Activated T-cell treated with anti-CD3 and anti-CD28 coated beads, Interleukin-2, amount 50 U/mL, for 1 hour (primary cell): ENCODE data around the gene CPNE6.
"Not testable (repeated sequence)": the region's sequence is repeated elsewhere in the genome, so short reads cannot be mapped to it uniquely, and the experiment has no call there.

Source experiments
- DNase-seq: peaks from one replicate; pipeline ENCODE4 v3.0.0-alpha.2; 2020

CPNE6 gene

GRCh38 chr14:24088095-24088494 lies 16.7 kb downstream of the CPNE6 start:
- DNase-seq: no peak

DNA sequence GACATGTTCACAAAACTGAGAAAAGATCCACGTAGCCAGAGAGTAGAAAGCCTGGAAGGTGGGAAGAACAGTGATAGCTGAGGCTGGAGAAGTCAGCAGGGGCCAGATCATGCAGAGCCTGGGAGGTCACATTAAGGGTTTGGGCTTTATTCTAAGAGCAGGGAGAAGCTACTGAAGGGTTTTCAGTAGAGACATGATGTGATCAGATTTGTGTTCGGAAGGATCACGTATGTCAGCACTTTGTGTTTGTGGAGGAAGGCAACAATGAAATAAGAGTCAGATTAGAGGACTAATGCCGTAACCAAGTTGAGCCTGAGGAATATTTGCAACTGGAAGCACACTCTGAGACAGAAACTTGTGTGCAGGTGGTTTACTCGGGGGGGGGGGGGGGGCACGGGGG lies 18.5 kb downstream of the CPNE6 start:
- no peak for DNase-seq

- no peak for DNase-seq
Observed at GRCh38 chr14:24092110-24092504, 20.7 kb downstream of the CPNE6 start.

DNA sequence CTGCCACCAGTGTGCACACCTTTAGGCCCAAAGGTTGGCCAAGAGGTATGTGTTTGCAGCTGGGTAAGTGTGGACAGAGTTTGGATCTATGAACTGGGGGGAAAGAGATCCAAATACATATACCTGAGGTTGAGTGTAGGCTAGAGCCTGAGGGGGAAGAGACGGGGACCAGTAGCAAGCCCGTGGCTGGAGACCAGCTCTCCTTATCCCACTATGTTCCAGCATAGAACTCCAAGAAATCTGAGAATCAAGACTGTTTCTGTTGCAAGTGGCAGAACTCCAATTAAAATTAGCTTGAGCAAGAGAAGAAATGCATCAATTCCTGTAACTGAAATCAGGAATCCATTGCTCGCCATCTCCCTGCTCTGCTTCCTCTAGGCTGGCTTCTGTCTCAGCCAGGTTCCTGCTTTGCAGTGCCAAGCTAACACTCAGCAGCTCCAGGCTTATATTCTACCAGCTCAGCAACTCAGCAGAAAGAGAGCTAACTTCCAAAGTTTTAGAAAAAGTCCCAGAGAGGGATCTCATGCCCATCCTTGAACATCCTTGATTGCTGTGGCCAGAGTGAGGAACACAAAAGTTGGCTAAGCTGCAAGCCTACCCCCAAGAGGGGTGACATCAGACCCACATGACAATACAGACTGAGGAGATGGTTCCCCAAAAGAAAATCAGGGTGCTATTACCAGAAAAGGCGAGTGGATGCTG lies 21.3 kb downstream of the CPNE6 start:
- no peak for DNase-seq

DNA sequence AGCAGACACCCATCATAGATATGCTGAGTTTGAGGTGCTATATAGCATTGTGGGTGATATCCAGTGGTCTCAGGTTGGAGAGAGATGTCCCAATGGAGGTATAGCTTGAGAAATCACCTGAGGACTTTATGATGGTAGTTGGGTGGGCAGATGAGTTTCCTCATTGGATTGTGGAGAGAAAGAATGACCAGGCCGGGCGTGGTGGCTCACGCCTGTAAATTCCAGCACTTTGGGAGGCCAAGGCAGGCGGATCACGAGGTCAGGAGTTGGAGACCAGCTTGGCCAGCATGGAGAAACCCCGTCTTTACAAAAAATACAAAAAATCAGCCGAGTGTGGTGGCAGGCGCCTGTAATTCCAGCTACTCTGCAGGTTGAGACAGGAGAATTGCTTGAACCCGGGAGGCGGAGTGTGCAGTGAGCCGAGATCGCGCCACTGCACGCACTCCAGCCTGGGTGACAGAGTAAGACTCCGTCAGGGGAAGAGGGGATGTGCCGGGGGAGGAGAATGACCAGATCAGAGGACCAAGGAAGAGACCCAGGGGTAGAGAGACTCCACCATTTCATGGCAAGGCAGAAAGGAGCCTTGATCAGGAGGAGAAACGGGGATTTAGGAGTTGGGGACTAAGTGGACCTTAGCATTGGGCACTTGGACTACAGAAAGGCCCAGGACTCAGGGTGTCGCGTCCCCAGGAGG lies 22.0 kb downstream of the CPNE6 start:
- DNase-seq: no peak

GRCh38 chr14:24093901-24094840 lies 22.8 kb downstream of the CPNE6 start, which contains the start of gene PCK2:
TSS of gene PCK2 (plus strand) at chr14:24094311. CDS start at chr14:24094406, 95 bp downstream.
- peak; percentile 78 for DNase-seq

GRCh38 chr14:24094841-24095270 lies 23.5 kb downstream of the CPNE6 start:
- DNase-seq: peak; percentile 26

- DNase-seq: peak; percentile 27
Observed at GRCh38 chr14:24095271-24096068, 24.1 kb downstream of the CPNE6 start.

DNA sequence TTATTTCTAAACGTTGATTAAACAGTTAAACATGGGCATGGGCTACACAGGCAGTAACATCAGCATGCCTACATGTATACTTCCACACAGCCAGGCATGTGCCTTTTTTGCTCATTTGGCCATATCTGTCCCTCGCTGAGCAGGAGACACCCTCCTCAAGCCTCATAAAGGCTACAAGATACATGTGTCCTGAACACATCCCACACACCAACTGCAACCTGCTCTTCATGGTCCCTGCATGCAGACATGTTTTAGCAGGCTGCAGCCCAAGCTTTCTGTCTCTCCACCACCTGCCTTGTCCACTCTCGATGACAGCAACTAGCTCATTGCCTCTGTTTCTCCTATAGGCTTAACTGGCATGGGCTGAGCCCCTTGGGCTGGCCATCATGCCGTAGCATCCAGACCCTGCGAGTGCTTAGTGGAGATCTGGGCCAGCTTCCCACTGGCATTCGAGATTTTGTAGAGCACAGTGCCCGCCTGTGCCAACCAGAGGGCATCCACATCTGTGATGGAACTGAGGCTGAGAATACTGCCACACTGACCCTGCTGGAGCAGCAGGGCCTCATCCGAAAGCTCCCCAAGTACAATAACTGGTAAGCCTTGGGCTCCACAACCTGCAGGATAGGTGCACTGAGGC lies 25.3 kb downstream of the CPNE6 start:
- DNase-seq: no peak

- no peak for DNase-seq
Observed at GRCh38 chr14:24098229-24098926, 27.0 kb downstream of the CPNE6 start.

DNA sequence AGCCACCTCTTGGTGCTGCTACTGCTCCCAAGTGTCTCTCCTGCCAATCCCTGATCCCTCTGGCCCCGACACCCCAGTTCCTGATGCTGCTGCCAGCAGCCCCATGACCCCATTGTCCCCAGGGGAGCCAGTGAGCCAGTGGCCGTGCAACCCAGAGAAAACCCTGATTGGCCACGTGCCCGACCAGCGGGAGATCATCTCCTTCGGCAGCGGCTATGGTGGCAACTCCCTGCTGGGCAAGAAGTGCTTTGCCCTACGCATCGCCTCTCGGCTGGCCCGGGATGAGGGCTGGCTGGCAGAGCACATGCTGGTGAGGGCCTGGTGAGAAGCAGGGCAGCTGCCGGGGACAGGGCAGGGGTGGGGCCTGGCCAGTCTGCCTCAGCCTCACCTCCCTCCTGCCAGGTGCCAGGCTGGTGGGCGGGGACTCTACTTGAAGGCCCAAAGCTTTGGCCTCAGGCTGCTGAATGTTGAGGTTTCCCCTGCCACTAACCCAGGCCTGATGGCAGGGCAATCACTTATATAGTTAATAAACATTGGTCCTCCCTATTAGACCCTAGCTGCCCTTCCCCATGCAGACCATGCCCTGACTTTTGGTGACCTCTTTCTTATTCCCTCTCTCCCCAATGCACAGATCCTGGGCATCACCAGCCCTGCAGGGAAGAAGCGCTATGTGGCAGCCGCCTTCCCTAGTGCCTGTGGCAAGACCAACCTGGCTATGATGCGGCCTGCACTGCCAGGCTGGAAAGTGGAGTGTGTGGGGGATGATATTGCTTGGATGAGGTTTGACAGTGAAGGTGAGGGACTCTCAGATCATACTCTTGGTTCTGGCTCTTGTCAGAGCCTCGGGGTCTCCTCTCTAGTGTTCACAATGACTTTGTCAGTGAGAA lies 27.8 kb downstream of the CPNE6 start:
- no peak for DNase-seq

- DNase-seq: no peak
Observed at GRCh38 chr14:24100197-24100981, 29.0 kb downstream of the CPNE6 start.

DNA sequence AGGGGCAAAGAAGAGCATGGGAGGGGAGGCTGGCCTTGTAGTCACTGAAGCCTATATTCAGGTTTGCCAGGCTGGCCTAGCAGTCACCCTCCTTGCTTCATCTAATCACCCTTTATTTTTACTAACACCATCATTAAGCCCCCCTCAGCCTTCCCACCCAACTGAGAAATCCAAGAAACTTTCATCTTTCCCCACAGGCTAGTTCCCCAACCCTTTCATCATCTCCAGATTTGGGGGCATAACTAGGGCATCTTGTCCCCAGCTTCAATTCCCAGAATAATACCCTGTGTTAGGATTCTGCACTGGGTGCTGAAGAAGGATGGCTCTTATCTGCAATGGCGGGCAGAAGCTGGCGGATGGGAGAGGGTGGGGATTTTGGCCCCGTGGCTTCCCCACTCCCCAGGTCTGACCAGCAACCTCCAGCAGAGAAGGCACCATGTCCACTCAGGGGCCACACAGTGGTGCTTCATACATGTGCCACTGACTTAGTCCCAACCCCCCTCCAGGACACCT lies 29.7 kb downstream of the CPNE6 start:
- no peak for DNase-seq

DNA sequence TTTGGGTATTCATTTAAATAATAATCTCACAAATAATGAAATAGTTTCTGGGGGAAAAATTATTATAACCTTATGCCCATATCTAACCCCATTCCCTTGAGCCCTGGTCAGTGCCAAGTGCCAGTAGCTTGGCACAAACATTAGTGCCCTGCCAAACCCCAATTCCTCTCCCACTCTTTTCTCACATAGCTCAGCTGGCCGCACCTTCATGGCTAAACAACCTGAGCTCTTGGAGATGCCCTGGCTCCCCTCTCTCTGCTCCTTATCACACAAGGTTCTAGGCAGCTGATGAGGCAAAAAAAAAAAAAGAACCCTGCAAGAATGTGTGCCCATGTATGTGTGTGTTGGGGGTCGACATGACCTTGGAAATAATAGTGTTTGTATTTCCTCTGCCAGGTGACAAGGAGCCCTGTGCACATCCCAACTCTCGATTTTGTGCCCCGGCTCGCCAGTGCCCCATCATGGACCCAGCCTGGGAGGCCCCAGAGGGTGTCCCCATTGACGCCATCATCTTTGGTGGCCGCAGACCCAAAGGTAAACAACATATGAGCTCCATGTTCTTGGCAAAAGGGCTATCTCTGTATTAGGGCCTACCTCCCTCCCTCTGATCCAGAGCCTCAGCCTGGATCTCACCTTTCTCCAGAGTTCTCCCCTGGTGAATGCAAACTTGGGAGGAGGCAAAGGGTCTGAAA lies 31.1 kb downstream of the CPNE6 start:
- no peak for DNase-seq

- DNase-seq: no peak
Observed at GRCh38 chr14:24103451-24103850, 32.1 kb downstream of the CPNE6 start.

DNA sequence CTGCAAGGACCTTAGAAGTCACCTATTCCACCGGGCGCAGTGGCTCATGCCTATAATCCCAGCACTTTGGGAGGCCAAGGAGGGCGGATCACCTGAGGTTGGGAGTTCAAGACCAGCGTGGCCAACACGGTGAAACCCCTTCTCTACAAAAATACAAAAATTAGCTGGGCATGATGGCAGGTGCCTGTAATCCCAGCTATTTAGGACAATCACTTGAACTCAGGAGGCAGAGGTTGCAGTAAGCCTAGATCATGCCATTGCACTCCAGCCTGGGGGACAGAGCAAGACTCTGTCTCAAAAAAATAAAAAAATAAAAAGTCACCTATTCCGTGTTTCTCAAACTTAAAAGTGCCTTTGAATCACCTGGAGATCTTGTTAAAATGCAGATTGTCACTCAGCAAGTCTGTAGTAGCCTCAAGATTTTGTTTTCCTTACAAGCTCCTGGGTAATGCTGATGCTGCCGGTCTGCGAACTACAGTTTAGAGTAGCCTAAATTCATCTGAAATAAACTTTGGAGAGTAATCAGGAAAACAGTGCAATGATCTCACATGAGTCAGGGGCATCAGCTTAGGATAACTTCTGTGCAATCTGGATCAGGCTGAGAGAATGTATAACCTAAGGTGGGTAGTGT lies 34.4 kb downstream of the CPNE6 start:
- DNase-seq: not testable (repeated sequence)

DNA sequence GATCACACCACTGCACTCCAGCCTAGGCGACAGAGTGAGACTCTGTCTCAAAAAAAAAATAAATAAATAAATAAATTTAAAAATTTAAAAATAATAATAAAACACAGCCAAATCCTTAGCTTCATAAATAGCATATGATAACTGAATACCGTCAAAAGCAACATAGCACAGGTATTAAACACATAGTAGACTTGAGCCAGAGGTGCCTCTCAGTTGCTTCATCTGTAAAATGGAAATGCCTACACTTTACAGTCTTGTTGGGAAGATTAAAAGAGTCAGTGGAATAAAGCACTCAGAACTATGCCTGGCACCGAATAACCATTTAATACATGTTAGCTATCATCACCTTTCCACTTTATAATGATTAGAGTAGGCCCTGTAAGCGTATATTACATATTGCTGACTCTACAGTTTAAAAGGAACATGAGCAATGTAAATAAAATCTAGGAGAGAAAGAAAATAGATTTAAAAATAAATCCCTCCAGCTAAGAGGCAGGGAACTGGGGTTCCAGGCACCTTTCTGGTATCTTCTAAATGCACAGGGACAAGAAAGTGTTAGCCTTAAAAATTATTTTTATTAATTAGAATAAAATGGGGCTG lies 35.4 kb downstream of the CPNE6 start:
- no peak for DNase-seq
